NT2/D1 (cell line): Measurements from ENCODE around the gene DOLPP1.

Source experiments
- YY1 ChIP-seq: IDR thresholded peaks from 2 replicates; pipeline ENCODE4 v1.6.1; 2011; ENCODE audit not compliant: insufficient read length, insufficient read depth
- ZNF274 ChIP-seq: IDR thresholded peaks from 2 replicates; pipeline ENCODE4 v1.6.1; 2011; ENCODE audit warnings: mild to moderate bottlenecking, low read depth, low read length

GRCh38 chr9:129095908-129096307 lies 15.0 kb downstream of the DOLPP1 start:
- TF ChIP-seq YY1: no peak
- no peak for TF ChIP-seq ZNF274
